ENCODE results near the gene ATP13A5.

The ATP13A5 gene

GRCh38 chr3:193262707-193263106 is 115.8 kb downstream of the ATP13A5 start:
- no peaks in the 10 kb centered on the region for H3K36me3 ChIP-seq (ENCODE audit: insufficient read depth, low read length)
- H3K9me3 ChIP-seq (ENCODE audit: control insufficient read depth, insufficient read depth, low read length) = no peaks in the 10 kb centered on the region
- no peak overlapping the region for H3K9ac ChIP-seq (ENCODE audit: low read depth, low read length)
- no peaks in the 10 kb centered on the region for H3K4me1 ChIP-seq (ENCODE audit: insufficient read depth, low read length)

DNA sequence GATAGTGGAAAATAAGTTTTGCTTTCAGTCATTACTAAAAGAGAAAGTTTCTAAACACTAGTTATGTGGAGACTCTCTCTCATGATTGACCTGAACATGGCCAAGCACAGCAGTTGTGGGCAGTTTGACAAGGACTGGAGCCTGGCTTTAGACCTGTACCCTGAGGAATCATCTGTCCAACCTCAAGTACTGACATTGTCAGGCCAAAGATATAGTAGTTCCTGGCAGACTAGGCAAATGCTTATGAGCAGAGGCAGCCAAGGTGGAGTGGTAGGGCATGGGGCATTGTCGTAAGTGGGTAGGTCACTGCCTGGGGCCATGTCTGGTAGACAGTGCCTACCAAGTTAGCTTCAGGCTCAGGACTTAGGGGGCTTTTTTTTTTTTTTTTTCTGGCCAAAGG is 116.6 kb downstream of the ATP13A5 start:
- H3K9ac ChIP-seq (ENCODE audit: low read depth, low read length) = no peak overlapping the region
- H3K36me3 ChIP-seq (ENCODE audit: insufficient read depth, low read length) = no peaks in the 10 kb centered on the region
- H3K9me3 ChIP-seq (ENCODE audit: control insufficient read depth, insufficient read depth, low read length) = no peaks in the 10 kb centered on the region
- H3K4me1 ChIP-seq (ENCODE audit: insufficient read depth, low read length) = no peaks in the 10 kb centered on the region

DNA sequence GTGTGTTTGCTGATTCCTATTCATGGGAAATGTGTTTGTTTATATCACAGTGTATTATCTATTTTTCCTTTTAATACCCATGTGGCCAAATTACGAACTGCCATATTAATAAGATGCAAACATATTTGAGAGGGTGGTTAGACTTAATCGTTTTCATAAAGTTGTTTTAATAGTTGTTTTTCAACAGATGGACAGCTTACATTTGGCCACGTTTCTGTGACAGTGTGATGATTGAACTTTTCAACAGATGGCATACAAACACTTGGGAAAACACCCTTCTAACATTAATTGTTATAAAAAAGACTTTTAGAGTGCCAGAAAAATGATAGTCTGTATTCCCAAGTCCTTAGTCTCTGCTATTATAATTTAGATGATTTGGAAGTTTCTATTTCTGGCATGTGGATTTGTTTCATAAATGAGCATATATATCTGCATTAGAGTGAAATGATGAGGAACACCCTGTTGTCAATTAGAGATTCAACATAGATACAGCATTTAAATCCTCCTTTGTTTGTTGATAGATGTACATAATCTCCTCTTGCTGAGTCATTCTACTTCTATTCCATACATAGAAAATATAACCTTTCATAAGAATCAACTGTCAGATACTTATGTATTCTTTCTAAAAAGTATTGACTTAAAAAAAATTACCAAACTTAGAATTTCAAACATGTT is 124.4 kb downstream of the ATP13A5 start:
- Histone ChIP-seq H3K9me3 (ENCODE audit: control insufficient read depth, insufficient read depth, low read length) (peaks cover 1% of the 10 kb centered on the region; the same call in 1 of the 2 replicates), H3K4me1 (ENCODE audit: insufficient read depth, low read length) (no peaks in the 10 kb centered on the region), H3K36me3 (ENCODE audit: insufficient read depth, low read length) (no peaks in the 10 kb centered on the region)

GRCh38 chr3:193250492-193250891 is 128.1 kb downstream of the ATP13A5 start:
- H3K9ac ChIP-seq (ENCODE audit: low read depth, low read length) = no peak overlapping the region
- H3K4me1 ChIP-seq (ENCODE audit: insufficient read depth, low read length) = no peaks in the 10 kb centered on the region
- peaks cover 8% of the 10 kb centered on the region for H3K9me3 ChIP-seq (ENCODE audit: control insufficient read depth, insufficient read depth, low read length)
- H3K36me3 ChIP-seq (ENCODE audit: insufficient read depth, low read length) = no peaks in the 10 kb centered on the region

More for the DNA sequence above, 124.4 kb downstream of the ATP13A5 start:
- H3K9ac ChIP-seq (ENCODE audit: low read depth, low read length) = no peak overlapping the region

- H3K4me1 ChIP-seq (ENCODE audit: insufficient read depth, low read length) = no peaks in the 10 kb centered on the region
- H3K9ac ChIP-seq (ENCODE audit: low read depth, low read length) = no peak overlapping the region
- no peaks in the 10 kb centered on the region for H3K36me3 ChIP-seq (ENCODE audit: insufficient read depth, low read length)
- H3K9me3 ChIP-seq (ENCODE audit: control insufficient read depth, insufficient read depth, low read length) = peaks cover 8% of the 10 kb centered on the region
Measured at GRCh38 chr3:193248848-193249468, 129.6 kb downstream of the ATP13A5 start.

GRCh38 chr3:193243571-193243970 is 135.0 kb downstream of the ATP13A5 start:
- Histone ChIP-seq H3K4me1 (ENCODE audit: insufficient read depth, low read length) (no peaks in the 10 kb centered on the region), H3K36me3 (ENCODE audit: insufficient read depth, low read length) (no peaks in the 10 kb centered on the region), H3K9me3 (ENCODE audit: control insufficient read depth, insufficient read depth, low read length) (peaks cover 2% of the 10 kb centered on the region; the same call in 1 of the 2 replicates), H3K9ac (ENCODE audit: low read depth, low read length) (no peak overlapping the region)

- Histone ChIP-seq H3K36me3 (ENCODE audit: insufficient read depth, low read length) (no peaks in the 10 kb centered on the region), H3K4me1 (ENCODE audit: insufficient read depth, low read length) (no peaks in the 10 kb centered on the region), H3K9me3 (ENCODE audit: control insufficient read depth, insufficient read depth, low read length) (no peaks in the 10 kb centered on the region), H3K9ac (ENCODE audit: low read depth, low read length) (peak overlapping the region; percentile 58; the same call in 1 of the 2 replicates)
Measured at GRCh38 chr3:193241716-193242115, 136.8 kb downstream of the ATP13A5 start.

- Histone ChIP-seq H3K36me3 (ENCODE audit: insufficient read depth, low read length) (no peaks in the 10 kb centered on the region), H3K9ac (ENCODE audit: low read depth, low read length) (peak within 1 kb of the TSS; percentile 79), H3K4me1 (ENCODE audit: insufficient read depth, low read length) (no peaks in the 10 kb centered on the region), H3K9me3 (ENCODE audit: control insufficient read depth, insufficient read depth, low read length) (no peaks in the 10 kb centered on the region)
Measured at GRCh38 chr3:193240850-193241706, 137.5 kb downstream of the ATP13A5 start, which contains the start of gene PLAAT1. Gene PLAAT1, plus strand, starts transcription at chr3:193241222. Its CDS starts 14,429 bp downstream, at chr3:193255651.

DNA sequence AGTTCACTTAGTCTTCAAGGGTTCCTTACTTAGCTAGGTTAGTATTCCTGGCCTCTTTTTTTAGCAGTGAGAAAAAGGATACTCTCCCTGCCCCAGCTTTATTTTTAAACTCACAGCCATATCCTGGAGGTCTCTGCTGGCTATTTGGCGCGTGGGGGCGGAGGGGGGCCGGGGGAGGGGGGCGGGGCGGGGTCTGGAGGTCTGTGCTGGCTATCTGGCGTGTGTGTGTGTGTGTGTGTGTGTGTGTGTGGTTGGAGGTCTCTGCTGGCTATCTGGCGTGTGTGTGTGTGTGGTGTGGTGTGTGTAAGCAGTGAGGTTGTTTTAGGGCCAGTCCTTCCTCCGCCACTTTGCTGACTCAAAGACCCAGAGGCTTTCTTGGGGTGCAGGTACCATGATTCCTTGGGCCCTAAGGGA is 138.1 kb downstream of the ATP13A5 start:
- Histone ChIP-seq H3K9ac (ENCODE audit: low read depth, low read length) (peak overlapping the region; percentile 79), H3K9me3 (ENCODE audit: control insufficient read depth, insufficient read depth, low read length) (no peaks in the 10 kb centered on the region), H3K4me1 (ENCODE audit: insufficient read depth, low read length) (no peaks in the 10 kb centered on the region), H3K36me3 (ENCODE audit: insufficient read depth, low read length) (no peaks in the 10 kb centered on the region)

DNA sequence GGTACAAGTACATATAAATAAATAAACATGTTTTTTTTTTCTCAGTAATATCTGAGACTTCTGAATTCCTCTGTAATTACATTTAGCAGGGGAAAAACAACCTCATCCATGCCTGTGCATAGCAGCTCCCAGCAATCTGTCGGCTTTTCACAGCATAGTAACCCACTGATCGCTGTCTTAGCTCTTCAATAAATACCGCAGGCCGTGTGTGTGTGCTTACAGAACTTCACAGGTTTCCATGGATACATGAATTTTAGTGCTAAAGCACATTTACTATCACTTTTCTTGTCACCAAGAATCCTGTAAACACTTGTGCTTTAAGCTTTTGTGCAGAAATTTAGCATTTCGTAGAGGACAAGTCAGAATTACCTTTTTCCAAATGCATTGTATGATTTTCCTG is 141.5 kb downstream of the ATP13A5 start:
- H3K4me1 ChIP-seq (ENCODE audit: insufficient read depth, low read length) = no peaks in the 10 kb centered on the region

DNA sequence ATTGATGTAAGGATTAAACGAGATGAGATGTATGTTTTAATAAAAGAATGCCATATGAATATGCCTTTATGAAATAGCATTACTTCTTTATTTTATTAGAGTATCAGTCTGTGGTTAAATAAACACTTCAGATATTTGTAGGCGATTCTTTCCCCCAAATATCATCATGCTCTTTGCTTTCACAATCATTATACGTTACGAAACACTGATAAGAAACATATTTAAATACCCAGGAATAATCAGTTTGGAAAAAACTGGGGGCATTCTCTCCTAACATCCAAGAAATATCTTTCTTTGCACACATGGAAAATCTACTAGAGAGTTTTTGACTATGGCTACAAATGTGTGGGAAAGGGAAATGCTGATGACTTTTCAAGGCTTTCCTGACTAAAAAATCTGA is 142.0 kb downstream of the ATP13A5 start:
- Histone ChIP-seq H3K9ac (ENCODE audit: low read depth, low read length) (no peak overlapping the region), H3K36me3 (ENCODE audit: insufficient read depth, low read length) (no peaks in the 10 kb centered on the region), H3K9me3 (ENCODE audit: control insufficient read depth, insufficient read depth, low read length) (no peaks in the 10 kb centered on the region), H3K4me1 (ENCODE audit: insufficient read depth, low read length) (0 out of 2 replicates have a peak, but pooled peaks cover under 1% of the 10 kb centered on the region)

More for the DNA sequence above, 141.5 kb downstream of the ATP13A5 start:
- Histone ChIP-seq H3K36me3 (ENCODE audit: insufficient read depth, low read length) (no peaks in the 10 kb centered on the region), H3K9me3 (ENCODE audit: control insufficient read depth, insufficient read depth, low read length) (no peaks in the 10 kb centered on the region), H3K9ac (ENCODE audit: low read depth, low read length) (no peak overlapping the region)

- Histone ChIP-seq H3K36me3 (ENCODE audit: insufficient read depth, low read length) (no peaks in the 10 kb centered on the region), H3K4me1 (ENCODE audit: insufficient read depth, low read length) (peaks cover 44% of the 10 kb centered on the region)
Measured at GRCh38 chr3:193231201-193231600, 147.4 kb downstream of the ATP13A5 start.

DNA sequence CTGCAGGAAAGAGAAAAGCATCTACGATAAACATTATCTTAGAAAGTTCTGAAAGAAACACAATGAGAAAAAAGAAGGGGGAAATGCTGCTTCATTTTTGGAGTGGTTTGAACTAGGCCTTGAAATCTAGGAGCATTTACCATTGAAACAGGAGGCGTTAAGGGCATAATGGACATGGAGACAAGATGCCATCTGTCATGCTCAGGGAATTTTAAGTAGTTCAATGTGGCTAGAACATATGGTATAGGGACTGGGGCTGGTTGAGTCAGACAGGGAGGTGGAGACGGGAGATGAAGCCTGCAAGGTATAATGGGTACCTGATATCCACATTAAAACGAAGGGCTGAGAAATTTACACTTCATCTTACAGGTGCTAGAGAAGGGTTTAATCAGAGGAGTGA is 147.9 kb downstream of the ATP13A5 start:
- Histone ChIP-seq H3K4me1 (ENCODE audit: insufficient read depth, low read length) (peaks cover 50% of the 10 kb centered on the region), H3K9ac (ENCODE audit: low read depth, low read length) (no peak overlapping the region), H3K9me3 (ENCODE audit: control insufficient read depth, insufficient read depth, low read length) (no peaks in the 10 kb centered on the region), H3K36me3 (ENCODE audit: insufficient read depth, low read length) (no peaks in the 10 kb centered on the region)

More at GRCh38 chr3:193231201-193231600, 147.4 kb downstream of the ATP13A5 start:
- Histone ChIP-seq H3K9me3 (ENCODE audit: control insufficient read depth, insufficient read depth, low read length) (no peaks in the 10 kb centered on the region), H3K9ac (ENCODE audit: low read depth, low read length) (no peak overlapping the region)

GRCh38 chr3:193229851-193230420 is 148.6 kb downstream of the ATP13A5 start:
- H3K4me1 ChIP-seq (ENCODE audit: insufficient read depth, low read length) = peaks cover 50% of the 10 kb centered on the region
- no peaks in the 10 kb centered on the region for H3K9me3 ChIP-seq (ENCODE audit: control insufficient read depth, insufficient read depth, low read length)
- H3K9ac ChIP-seq (ENCODE audit: low read depth, low read length) = no peak overlapping the region
- no peaks in the 10 kb centered on the region for H3K36me3 ChIP-seq (ENCODE audit: insufficient read depth, low read length)

Measured in ES-I3 (cell line).